SU-DHL-6 (cell line): ENCODE measurements around the gene LRRFIP2.

ENCODE experiments used
- H2AFZ ChIP-seq: fragments of 200-600 bp; sonication (generic); 2 replicates; pipeline ENCODE4 v1.6.1; 2014; ENCODE audit warnings: low read depth, mild to moderate bottlenecking, moderate library complexity, mixed read lengths, antibody characterized with exemption, low read length; ENCODE audit not compliant: severe bottlenecking
- H3F3A ChIP-seq: fragments of 200-600 bp; shearing (Covaris generic); 2 replicates; pipeline ENCODE4 v1.6.0; 2016; ENCODE audit warnings: antibody characterized with exemption, mild to moderate bottlenecking; ENCODE audit not compliant: insufficient read depth
- H3K27ac ChIP-seq: fragments of 200-600 bp; sonication (generic); 2 replicates; pipeline ENCODE4 v1.5.1; 2016; ENCODE audit warnings: low read depth, mild to moderate bottlenecking, low read length, moderate library complexity, mixed read lengths
- H3K27me3 ChIP-seq: fragments of 200-600 bp; sonication (generic), shearing (Covaris generic); 2 replicates; pipeline ENCODE4 v1.6.0; 2014; ENCODE audit warnings: mild to moderate bottlenecking, low read length
- H3K36me3 ChIP-seq: fragments of 200-600 bp; sonication (generic); 2 replicates; pipeline ENCODE4 v1.6.1; 2014; ENCODE audit warnings: mild to moderate bottlenecking, low read length, mixed read lengths
- H3K4me2 ChIP-seq: fragments of 300-600, 200-600 bp; shearing (Covaris generic), sonication (generic); 2 replicates; pipeline ENCODE4 v1.6.0; 2014; ENCODE audit warnings: low read length, low read depth, mild to moderate bottlenecking; ENCODE audit not compliant: poor library complexity, severe bottlenecking
- H3K4me3 ChIP-seq: fragments of 200-600 bp; sonication (generic); 2 replicates; pipeline ENCODE4 v1.5.1; 2014; ENCODE audit warnings: antibody characterized with exemption, low read length, mild to moderate bottlenecking, mixed read lengths; ENCODE audit not compliant: insufficient read depth, poor library complexity, severe bottlenecking
- H3K79me2 ChIP-seq: fragments of 200-600 bp; sonication (generic); 2 replicates; pipeline ENCODE4 v1.6.1; 2014; ENCODE audit warnings: mild to moderate bottlenecking, low read length, moderate library complexity; ENCODE audit not compliant: insufficient read depth
- H3K9ac ChIP-seq: fragments of 200-600 bp; sonication (generic); 2 replicates; pipeline ENCODE4 v1.7.0; 2014; ENCODE audit warnings: mild to moderate bottlenecking, low read length
- H3K9me2 ChIP-seq: fragments of 200-600 bp; sonication (generic); replicated peaks from 2 replicates; pipeline ENCODE4 v1.6.1; 2014; ENCODE audit warnings: low read length; ENCODE audit not compliant: insufficient read depth
- H3K9me3 ChIP-seq: fragments of 200-600 bp; sonication (generic); 2 replicates; pipeline ENCODE4 v1.6.1; 2014; ENCODE audit warnings: low read length, mixed read lengths; ENCODE audit not compliant: insufficient read depth
- H4K20me1 ChIP-seq: fragments of 200-600 bp; sonication (generic); 2 replicates; pipeline ENCODE4 v1.6.1; 2014; ENCODE audit warnings: low read depth, mild to moderate bottlenecking, antibody characterized with exemption, low read length, moderate library complexity, mixed read lengths
- CTCF ChIP-seq: fragments of 200-600 bp; sonication (generic); IDR thresholded peaks from one replicate; pipeline ENCODE4 v1.5.1; 2017; ENCODE audit warnings: antibody characterized with exemption, mild to moderate bottlenecking, low read length, moderate library complexity; ENCODE audit not compliant: insufficient read depth, poor library complexity, severe bottlenecking
- EZH2phosphoT487 ChIP-seq: fragments of 200-600 bp; sonication (generic), shearing (Covaris generic); conservative IDR thresholded peaks from 2 replicates; pipeline ENCODE4 v1.6.1; 2018; ENCODE audit warnings: mild to moderate bottlenecking, antibody characterized with exemption, low read length, moderate library complexity, mixed read lengths

Gene LRRFIP2

GRCh38 chr3:37163262-37164015, 10.9 kb downstream of the LRRFIP2 start:
- H3K27me3 ChIP-seq: no peaks in the 10 kb centered on the region
- TF ChIP-seq CTCF (no peak), EZH2phosphoT487 (no peak)
- H3K9me3 ChIP-seq: no peaks in the 10 kb centered on the region
- H3K4me3 ChIP-seq: no peak overlapping the region
- H3K79me2 ChIP-seq: 0 out of 2 replicates have a peak, but pooled peaks cover 2% of the 10 kb centered on the region
- no peak overlapping the region for H2AFZ ChIP-seq
- H3K9ac ChIP-seq: no peak overlapping the region
- H3K4me2 ChIP-seq: no peak overlapping the region
- no peaks in the 10 kb centered on the region for H3K36me3 ChIP-seq
- no peaks in the 10 kb centered on the region for H3F3A ChIP-seq
- H3K9me2 ChIP-seq: no peaks in the 10 kb centered on the region
- no peaks in the 10 kb centered on the region for H4K20me1 ChIP-seq
- H3K27ac ChIP-seq: no peak overlapping the region

- Histone ChIP-seq H3K9ac (no peak overlapping the region), H3K27me3 (no peaks in the 10 kb centered on the region), H3K4me2 (no peak overlapping the region), H3F3A (no peaks in the 10 kb centered on the region), H2AFZ (no peak overlapping the region), H3K27ac (no peak overlapping the region), H3K36me3 (no peaks in the 10 kb centered on the region), H3K9me3 (no peaks in the 10 kb centered on the region), H4K20me1 (no peaks in the 10 kb centered on the region), H3K4me3 (no peak overlapping the region), H3K9me2 (no peaks in the 10 kb centered on the region), H3K79me2 (0 out of 2 replicates have a peak, but pooled peaks cover 2% of the 10 kb centered on the region)
- TF ChIP-seq CTCF (no peak), EZH2phosphoT487 (no peak)
Observed at GRCh38 chr3:37162501-37163245, 11.7 kb downstream of the LRRFIP2 start.

GRCh38 chr3:37161351-37161750, 13.0 kb downstream of the LRRFIP2 start:
- H3K79me2 ChIP-seq: 0 out of 2 replicates have a peak, but pooled peaks cover 2% of the 10 kb centered on the region
- no peak overlapping the region for H3K27ac ChIP-seq
- H3K4me2 ChIP-seq: no peak overlapping the region
- no peaks in the 10 kb centered on the region for H4K20me1 ChIP-seq
- no peak overlapping the region for H3K9ac ChIP-seq
- H3K36me3 ChIP-seq: no peaks in the 10 kb centered on the region
- TF ChIP-seq EZH2phosphoT487 (no peak), CTCF (no peak)
- H2AFZ ChIP-seq: no peak overlapping the region
- H3K9me3 ChIP-seq: no peaks in the 10 kb centered on the region
- H3F3A ChIP-seq: no peaks in the 10 kb centered on the region
- no peaks in the 10 kb centered on the region for H3K27me3 ChIP-seq
- no peak overlapping the region for H3K4me3 ChIP-seq
- no peaks in the 10 kb centered on the region for H3K9me2 ChIP-seq
